ENCODE data around the gene EDAR. TPM values are rescaled to one million over a fixed set of nuclear protein-coding genes. Genes with fewer than 3 reads are reported as not detected.

EDAR gene
- polyA plus RNA-seq, 3 donors = not detected

- Histone ChIP-seq H3K9ac (ENCODE audit: insufficient read depth, low read length, poor library complexity, severe bottlenecking) (no peak overlapping the region), H2AFZ (ENCODE audit: insufficient read depth, low read depth, low read length, poor library complexity, severe bottlenecking) (no peak overlapping the region), H3K79me2 (ENCODE audit: insufficient read depth, low read length) (no peaks in the 10 kb centered on the region), H3K27me3 (ENCODE audit: control insufficient read depth in 2 of 2, insufficient read depth in 2 of 2, low read length in 2 of 2) (no peaks in the 10 kb centered on the region), H3K4me2 (replicated peaks; ENCODE audit: extremely low read depth, low read length, poor library complexity, severe bottlenecking) (no peak overlapping the region), H3K9me3 (replicated peaks in 1 of 2; ENCODE audit: control insufficient read depth in 1 of 2, insufficient read depth in 1 of 2, low read length in 2 of 2) (peaks cover 28 to 31% of the 10 kb centered on the region in 2 donors), H3K4me1 (ENCODE audit: control insufficient read depth in 1 of 2, insufficient read depth in 2 of 2, low read length in 2 of 2) (no peaks in the 10 kb centered on the region), H3K36me3 (replicated peaks in 1 of 2; ENCODE audit: control insufficient read depth in 1 of 2, insufficient read depth in 2 of 2, low read length in 2 of 2) (no peaks in the 10 kb centered on the region), H4K20me1 (ENCODE audit: insufficient read depth, low read length) (no peaks in the 10 kb centered on the region), H3K27ac (ENCODE audit: low read depth in 1 of 2, low read length in 2 of 2) (no peak overlapping the region), H3K4me3 (replicated peaks in 1 of 3; ENCODE audit: low read depth in 2 of 3, low read length in 3 of 3) (no peak overlapping the region)
- TF ChIP-seq CTCF (IDR thresholded peaks at IDR 0.05) = no peak
- H3K4me1 Mint-ChIP-seq = no peaks in the 10 kb centered on the region
- intact Hi-C loops (cut with micrococcal nuclease) = no loop called here
- peaks cover 0 to 1% (median 0%) of the 10 kb centered on the region in 3 donors for H3K27me3 Mint-ChIP-seq (ENCODE audit: low read depth in 3 of 3)
- peaks cover 15 to 32% (median 29%) of the 10 kb centered on the region in 7 donors for H3K9me3 Mint-ChIP-seq
- no peaks in the 10 kb centered on the region for H3K36me3 Mint-ChIP-seq
- no peak overlapping the region for H3K27ac Mint-ChIP-seq
- WGBS (ENCODE audit: insufficient coverage) = no CpG with 5 or more reads among the region's 1 CpG
- H3K4me3 Mint-ChIP-seq = no peak overlapping the region
- no peak for DNase-seq
These were observed 42.6 kb downstream of the EDAR start for GRCh38 chr2:108946442-108946841.

- Histone ChIP-seq H3K27ac (ENCODE audit: low read depth in 1 of 2, low read length in 2 of 2) (no peak overlapping the region), H3K4me1 (ENCODE audit: control insufficient read depth in 1 of 2, insufficient read depth in 2 of 2, low read length in 2 of 2) (no peaks in the 10 kb centered on the region), H3K9ac (ENCODE audit: insufficient read depth, low read length, poor library complexity, severe bottlenecking) (no peak overlapping the region), H3K4me3 (replicated peaks in 1 of 3; ENCODE audit: low read depth in 2 of 3, low read length in 3 of 3) (no peak overlapping the region), H3K9me3 (replicated peaks in 1 of 2; ENCODE audit: control insufficient read depth in 1 of 2, insufficient read depth in 1 of 2, low read length in 2 of 2) (peaks cover 28 to 31% of the 10 kb centered on the region in 2 donors), H3K36me3 (replicated peaks in 1 of 2; ENCODE audit: control insufficient read depth in 1 of 2, insufficient read depth in 2 of 2, low read length in 2 of 2) (no peaks in the 10 kb centered on the region), H3K4me2 (replicated peaks; ENCODE audit: extremely low read depth, low read length, poor library complexity, severe bottlenecking) (no peak overlapping the region), H2AFZ (ENCODE audit: insufficient read depth, low read depth, low read length, poor library complexity, severe bottlenecking) (no peak overlapping the region), H3K27me3 (ENCODE audit: control insufficient read depth in 2 of 2, insufficient read depth in 2 of 2, low read length in 2 of 2) (no peaks in the 10 kb centered on the region), H4K20me1 (ENCODE audit: insufficient read depth, low read length) (no peaks in the 10 kb centered on the region), H3K79me2 (ENCODE audit: insufficient read depth, low read length) (no peaks in the 10 kb centered on the region)
- no peak for TF ChIP-seq CTCF (IDR thresholded peaks at IDR 0.05)
- no peak for DNase-seq
- no peak overlapping the region for H3K27ac Mint-ChIP-seq
- H3K27me3 Mint-ChIP-seq (ENCODE audit: low read depth in 3 of 3) = peaks cover 0 to 1% (median 0%) of the 10 kb centered on the region in 3 donors
- H3K4me1 Mint-ChIP-seq = no peaks in the 10 kb centered on the region
- 90% methylated on average over 4 of the region's 5 CpGs for WGBS (ENCODE audit: insufficient coverage)
- intact Hi-C loops (cut with micrococcal nuclease) = no loop called here
- H3K36me3 Mint-ChIP-seq = no peaks in the 10 kb centered on the region
- H3K9me3 Mint-ChIP-seq = peaks cover 15 to 32% (median 29%) of the 10 kb centered on the region in 7 donors
- H3K4me3 Mint-ChIP-seq = no peak overlapping the region
These were observed 43.1 kb downstream of the EDAR start for GRCh38 chr2:108945969-108946368.
